Stomach (tissue), 4 donors: ENCODE data around the gene TDRD7.

Experiments used
- POLR2A ChIP-seq, 4 donors: fragments of 450-650 bp; IDR thresholded peaks; one replicate each; pipeline ENCODE4 v1.6.1; 2016; ENCODE audit warnings: antibody characterized with exemption in 4 of 4, control low read depth in 2 of 4, mild to moderate bottlenecking in 1 of 4, moderate library complexity in 1 of 4
- TF ChIP-seq, protein P1 (sequence below), 7 experiments: fragments of 450-650 bp in 4 of 7; fragments of 200-600 bp in 3 of 7; sonication (generic) in 3 of 7; IDR thresholded peaks; one replicate each; pipeline ENCODE4 v1.5.1; 2016 to 2019; ENCODE audit warnings: antibody characterized with exemption in 7 of 7, control low read depth in 2 of 7, mild to moderate bottlenecking in 1 of 7

DNA sequence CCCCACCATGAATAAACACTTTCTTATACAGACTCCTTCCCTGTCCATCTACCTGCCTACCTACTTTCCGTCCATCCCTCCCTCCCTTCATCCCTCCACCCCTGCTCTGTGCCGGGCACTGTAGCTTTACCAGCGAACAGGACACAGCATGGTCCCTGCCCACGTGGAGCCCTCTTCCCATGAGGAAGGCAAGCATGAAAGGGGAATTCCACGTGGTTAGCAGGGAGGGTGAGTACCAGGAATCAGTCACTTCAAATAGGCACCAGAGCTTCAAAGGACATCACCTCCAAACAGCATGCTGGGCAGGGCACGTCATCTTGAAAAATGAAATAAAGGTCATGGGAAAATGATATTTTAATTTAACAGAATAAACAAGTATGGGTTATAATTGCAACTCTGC lies 35.0 kb upstream of the TDRD7 start:
- TF ChIP-seq, protein P1, sequence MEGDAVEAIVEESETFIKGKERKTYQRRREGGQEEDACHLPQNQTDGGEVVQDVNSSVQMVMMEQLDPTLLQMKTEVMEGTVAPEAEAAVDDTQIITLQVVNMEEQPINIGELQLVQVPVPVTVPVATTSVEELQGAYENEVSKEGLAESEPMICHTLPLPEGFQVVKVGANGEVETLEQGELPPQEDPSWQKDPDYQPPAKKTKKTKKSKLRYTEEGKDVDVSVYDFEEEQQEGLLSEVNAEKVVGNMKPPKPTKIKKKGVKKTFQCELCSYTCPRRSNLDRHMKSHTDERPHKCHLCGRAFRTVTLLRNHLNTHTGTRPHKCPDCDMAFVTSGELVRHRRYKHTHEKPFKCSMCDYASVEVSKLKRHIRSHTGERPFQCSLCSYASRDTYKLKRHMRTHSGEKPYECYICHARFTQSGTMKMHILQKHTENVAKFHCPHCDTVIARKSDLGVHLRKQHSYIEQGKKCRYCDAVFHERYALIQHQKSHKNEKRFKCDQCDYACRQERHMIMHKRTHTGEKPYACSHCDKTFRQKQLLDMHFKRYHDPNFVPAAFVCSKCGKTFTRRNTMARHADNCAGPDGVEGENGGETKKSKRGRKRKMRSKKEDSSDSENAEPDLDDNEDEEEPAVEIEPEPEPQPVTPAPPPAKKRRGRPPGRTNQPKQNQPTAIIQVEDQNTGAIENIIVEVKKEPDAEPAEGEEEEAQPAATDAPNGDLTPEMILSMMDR (IDR thresholded peaks at IDR 0.05), result no peak
- no peak for TF ChIP-seq POLR2A (IDR thresholded peaks at IDR 0.05)
